PFSK-1 (cell line): ENCODE data around the gene ELL.

ENCODE experiments used
- FOXP2 ChIP-seq: optimal IDR thresholded peaks from 2 replicates; pipeline ENCODE3; 2011; ENCODE audit warnings: borderline replicate concordance, control low read depth, inconsistent platforms; ENCODE audit not compliant: insufficient read depth; ENCODE audit errors: extremely low read length, extremely low read depth
- POLR2AphosphoS5 ChIP-seq: IDR thresholded peaks from 2 replicates; pipeline ENCODE4 v1.6.1; 2012; ENCODE audit warnings: low read depth, mild to moderate bottlenecking, control low read depth, low read length, moderate library complexity
- SIN3A ChIP-seq: IDR thresholded peaks from 2 replicates; pipeline ENCODE4 v1.6.1; 2012; ENCODE audit warnings: mild to moderate bottlenecking, low read length, moderate library complexity, borderline replicate concordance; ENCODE audit not compliant: insufficient read depth
- TAF1 ChIP-seq: IDR thresholded peaks from 2 replicates; pipeline ENCODE4 v1.6.1; 2012; ENCODE audit warnings: low read length, control low read depth, borderline replicate concordance; ENCODE audit not compliant: insufficient read depth
- TF ChIP-seq, protein P1 (sequence below), 2 experiments: IDR thresholded peaks; 2 replicates each; pipeline versions ENCODE4 v1.6.1 to v1.8.0; 2011 to 2012; ENCODE audit warnings: low read depth in 2 of 2, low read length in 2 of 2, control low read depth in 1 of 2, inconsistent platforms in 1 of 2, mild to moderate bottlenecking in 1 of 2, moderate library complexity in 1 of 2; ENCODE audit not compliant: insufficient read depth in 1 of 2

Gene ELL

GRCh38 chr19:18436671-18437490 is 85.0 kb downstream of the ELL start:
- TF ChIP-seq TAF1 (no peak), POLR2AphosphoS5 (no peak; the same call in 1 of the 2 replicates), FOXP2 (no peak), SIN3A (no peak)
- TF ChIP-seq, protein P1, sequence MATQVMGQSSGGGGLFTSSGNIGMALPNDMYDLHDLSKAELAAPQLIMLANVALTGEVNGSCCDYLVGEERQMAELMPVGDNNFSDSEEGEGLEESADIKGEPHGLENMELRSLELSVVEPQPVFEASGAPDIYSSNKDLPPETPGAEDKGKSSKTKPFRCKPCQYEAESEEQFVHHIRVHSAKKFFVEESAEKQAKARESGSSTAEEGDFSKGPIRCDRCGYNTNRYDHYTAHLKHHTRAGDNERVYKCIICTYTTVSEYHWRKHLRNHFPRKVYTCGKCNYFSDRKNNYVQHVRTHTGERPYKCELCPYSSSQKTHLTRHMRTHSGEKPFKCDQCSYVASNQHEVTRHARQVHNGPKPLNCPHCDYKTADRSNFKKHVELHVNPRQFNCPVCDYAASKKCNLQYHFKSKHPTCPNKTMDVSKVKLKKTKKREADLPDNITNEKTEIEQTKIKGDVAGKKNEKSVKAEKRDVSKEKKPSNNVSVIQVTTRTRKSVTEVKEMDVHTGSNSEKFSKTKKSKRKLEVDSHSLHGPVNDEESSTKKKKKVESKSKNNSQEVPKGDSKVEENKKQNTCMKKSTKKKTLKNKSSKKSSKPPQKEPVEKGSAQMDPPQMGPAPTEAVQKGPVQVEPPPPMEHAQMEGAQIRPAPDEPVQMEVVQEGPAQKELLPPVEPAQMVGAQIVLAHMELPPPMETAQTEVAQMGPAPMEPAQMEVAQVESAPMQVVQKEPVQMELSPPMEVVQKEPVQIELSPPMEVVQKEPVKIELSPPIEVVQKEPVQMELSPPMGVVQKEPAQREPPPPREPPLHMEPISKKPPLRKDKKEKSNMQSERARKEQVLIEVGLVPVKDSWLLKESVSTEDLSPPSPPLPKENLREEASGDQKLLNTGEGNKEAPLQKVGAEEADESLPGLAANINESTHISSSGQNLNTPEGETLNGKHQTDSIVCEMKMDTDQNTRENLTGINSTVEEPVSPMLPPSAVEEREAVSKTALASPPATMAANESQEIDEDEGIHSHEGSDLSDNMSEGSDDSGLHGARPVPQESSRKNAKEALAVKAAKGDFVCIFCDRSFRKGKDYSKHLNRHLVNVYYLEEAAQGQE (IDR thresholded peaks at IDR 0.05; ENCODE audit: insufficient read depth in 1 of 2, low read depth in 2 of 2, low read length in 2 of 2) = no peak

GRCh38 chr19:18435842-18436670 is 85.8 kb downstream of the ELL start:
- TF ChIP-seq POLR2AphosphoS5 = no peak
- TF ChIP-seq FOXP2 = no peak
- TF ChIP-seq, protein P1 (IDR thresholded peaks at IDR 0.05; ENCODE audit: insufficient read depth in 1 of 2, low read depth in 2 of 2, low read length in 2 of 2) = no peak
- no peak for TF ChIP-seq SIN3A
- no peak for TF ChIP-seq TAF1

GRCh38 chr19:18435178-18435841 is 86.6 kb downstream of the ELL start:
- TF ChIP-seq POLR2AphosphoS5 = no peak
- TF ChIP-seq TAF1 = no peak
- TF ChIP-seq SIN3A = no peak
- TF ChIP-seq FOXP2 = no peak
- TF ChIP-seq, protein P1 (IDR thresholded peaks at IDR 0.05; ENCODE audit: insufficient read depth in 1 of 2, low read depth in 2 of 2, low read length in 2 of 2) = no peak

- TF ChIP-seq, protein P1 (IDR thresholded peaks at IDR 0.05; ENCODE audit: insufficient read depth in 1 of 2, low read depth in 2 of 2, low read length in 2 of 2) = no peak
Measured at GRCh38 chr19:18434411-18435175, 87.3 kb downstream of the ELL start.
